Thyroid gland (tissue), 4 donors: ENCODE results near the gene TMEM117.

Experiments
- CTCF ChIP-seq, 6 experiments: fragments of 200-600 bp in 3 of 6; fragments of 450-650 bp in 3 of 6; sonication (generic) in 3 of 6; IDR thresholded peaks; one replicate each; pipeline ENCODE4 v1.5.1; 2016 to 2019; ENCODE audit warnings: antibody characterized with exemption in 6 of 6, mild to moderate bottlenecking in 2 of 6, inconsistent platforms in 1 of 6, moderate library complexity in 1 of 6
- POLR2A ChIP-seq, 2 donors: fragments of 450-650 bp; IDR thresholded peaks; one replicate each; pipeline ENCODE4 v1.6.1; 2017; ENCODE audit warnings: antibody characterized with exemption in 2 of 2, mild to moderate bottlenecking in 2 of 2, moderate library complexity in 1 of 2

DNA sequence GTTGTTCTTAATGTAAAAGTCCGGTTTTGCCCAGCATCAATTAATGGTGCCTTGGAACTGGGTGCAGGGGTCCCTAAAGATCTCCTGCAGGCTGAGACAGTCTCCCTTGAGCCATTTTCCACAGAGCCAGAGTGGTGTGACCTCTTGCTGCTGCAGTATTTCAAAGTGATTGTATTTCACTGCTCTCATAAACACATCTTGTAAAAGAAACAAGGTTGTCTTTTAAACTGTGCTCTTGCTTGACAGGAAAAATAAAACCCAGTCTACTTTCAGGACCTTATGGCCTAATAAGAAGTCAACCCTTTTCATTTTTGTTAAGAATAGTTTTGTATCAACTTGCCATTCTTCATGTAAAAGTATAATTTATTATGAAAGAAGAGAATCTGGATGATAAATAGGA, 44.7 kb downstream of the TMEM117 start:
- TF ChIP-seq CTCF (IDR thresholded peaks at IDR 0.05): no peak
- no peak for TF ChIP-seq POLR2A (IDR thresholded peaks at IDR 0.05)
